ENCODE measurements around the gene CD276. TPM values are rescaled to one million over a fixed set of nuclear protein-coding genes. Genes with fewer than 3 reads are reported as not detected.
"Not testable (repeated sequence)": the region's sequence is repeated elsewhere in the genome, so short reads cannot be mapped to it uniquely, and the experiment has no call there.

The CD276 gene
- total RNA-seq, 5 donors from 2014 or later (not counting 1 experiment from before 2014, with no cell fraction given): 0.66 to 0.76 (median 0.76) TPM; not detected in 2

DNA sequence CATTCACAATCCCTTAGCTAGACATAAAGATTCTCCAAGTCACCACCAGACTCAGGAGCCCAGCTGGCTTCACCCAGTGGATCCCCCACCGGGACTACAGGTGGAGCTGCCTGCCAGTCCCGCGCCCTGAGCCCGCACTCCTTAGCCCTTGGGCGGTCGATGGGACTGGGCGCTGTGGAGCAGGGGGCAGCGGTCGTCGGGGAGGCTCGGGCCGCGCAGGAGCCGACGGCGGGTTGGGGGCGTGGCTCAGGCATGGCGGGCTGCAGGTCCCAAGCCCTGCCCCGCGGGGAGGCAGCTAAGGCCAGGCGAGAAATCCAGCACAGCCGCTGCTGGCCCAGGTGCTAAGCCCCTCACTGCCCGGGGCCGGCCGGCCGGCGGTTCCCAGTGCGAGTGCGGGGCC, 47.9 kb downstream of the CD276 start:
- H3K4me3 ChIP-seq (ENCODE audit: control insufficient read depth in 1 of 2, extremely low read depth in 1 of 2, low read length in 1 of 2); H3K9me3 ChIP-seq; H3K36me3 Mint-ChIP-seq; H3K4me1 ChIP-seq (ENCODE audit: control insufficient read depth in 1 of 2, extremely low read depth in 1 of 2, insufficient read depth in 2 of 2, low read length in 2 of 2); H3K9me3 Mint-ChIP-seq; ATAC-seq (replicated peaks in 1 of 4); H3K27ac Mint-ChIP-seq; POLR2A ChIA-PET; H3K4me3 Mint-ChIP-seq; H3K36me3 ChIP-seq (ENCODE audit: control insufficient read depth in 2 of 2, extremely low read depth in 1 of 2, insufficient read depth in 1 of 2, low read length in 1 of 2); CTCF ChIA-PET; H3K4me1 Mint-ChIP-seq; DNase-seq; H3K27ac ChIP-seq (ENCODE audit: low read length): not testable (repeated sequence)
- 94% methylated on average over 20 of the region's 29 CpGs for WGBS (ENCODE audit: insufficient coverage)
- H3K27me3 ChIP-seq (replicated peaks in 1 of 2; ENCODE audit: control insufficient read depth in 2 of 2, extremely low read depth in 1 of 2, insufficient read depth in 2 of 2, low read length in 1 of 2): peaks cover 0 to 31% of the 10 kb centered on the region in 2 experiments
- peaks cover 10 to 12% of the 10 kb centered on the region in 2 donors for H3K27me3 Mint-ChIP-seq

DNA sequence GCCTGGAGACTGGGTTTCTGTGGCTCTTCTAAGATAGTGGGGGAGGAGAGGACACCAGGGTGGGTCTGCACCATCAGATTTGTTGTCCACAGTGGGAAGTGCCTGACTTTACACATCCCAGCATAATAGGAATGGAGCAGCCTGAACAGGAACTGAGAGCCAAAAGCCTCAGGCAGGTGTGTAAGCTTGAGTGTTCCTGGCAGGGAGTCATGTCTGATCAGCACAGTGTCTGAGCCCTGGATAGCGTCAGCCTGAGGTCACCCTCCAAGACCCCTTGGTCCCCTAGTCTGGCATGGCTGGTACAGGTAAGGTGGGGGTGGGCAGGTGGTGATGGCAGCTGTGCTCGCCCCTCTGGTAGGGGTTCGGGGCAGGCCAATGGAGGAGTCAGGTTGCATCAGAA, 48.7 kb downstream of the CD276 start:
- H3K27ac ChIP-seq (ENCODE audit: low read length): no peak overlapping the region
- H3K4me3 ChIP-seq (ENCODE audit: control insufficient read depth in 1 of 2, extremely low read depth in 1 of 2, low read length in 1 of 2): no peak overlapping the region
- no peak for ATAC-seq (replicated peaks in 1 of 4)
- no peaks in the 10 kb centered on the region for H3K36me3 Mint-ChIP-seq
- WGBS (ENCODE audit: insufficient coverage): 75% methylated on average over 1 of the region's 3 CpGs
- no peaks in the 10 kb centered on the region for H3K9me3 ChIP-seq
- no peaks in the 10 kb centered on the region for H3K4me1 ChIP-seq (ENCODE audit: control insufficient read depth in 1 of 2, extremely low read depth in 1 of 2, insufficient read depth in 2 of 2, low read length in 2 of 2)
- H3K36me3 ChIP-seq (ENCODE audit: control insufficient read depth in 2 of 2, extremely low read depth in 1 of 2, insufficient read depth in 1 of 2, low read length in 1 of 2): no peaks in the 10 kb centered on the region
- peaks cover 10 to 12% of the 10 kb centered on the region in 2 donors for H3K27me3 Mint-ChIP-seq
- no peaks in the 10 kb centered on the region for H3K9me3 Mint-ChIP-seq
- no peak overlapping the region for H3K4me3 Mint-ChIP-seq
- ChIA-PET POLR2A (interaction anchor here in 1 of 2 donors (0.6 kb wide), 1 partner anchor 1115 kb away, joined by 4 read pairs; no protein-coding TSS in a partner anchor), CTCF (no interaction called here)
- no peaks in the 10 kb centered on the region for H3K4me1 Mint-ChIP-seq
- DNase-seq: no peak
- H3K27me3 ChIP-seq (replicated peaks in 1 of 2; ENCODE audit: control insufficient read depth in 2 of 2, extremely low read depth in 1 of 2, insufficient read depth in 2 of 2, low read length in 1 of 2): peaks cover 0 to 36% of the 10 kb centered on the region in 2 experiments
- no peak overlapping the region for H3K27ac Mint-ChIP-seq

DNA sequence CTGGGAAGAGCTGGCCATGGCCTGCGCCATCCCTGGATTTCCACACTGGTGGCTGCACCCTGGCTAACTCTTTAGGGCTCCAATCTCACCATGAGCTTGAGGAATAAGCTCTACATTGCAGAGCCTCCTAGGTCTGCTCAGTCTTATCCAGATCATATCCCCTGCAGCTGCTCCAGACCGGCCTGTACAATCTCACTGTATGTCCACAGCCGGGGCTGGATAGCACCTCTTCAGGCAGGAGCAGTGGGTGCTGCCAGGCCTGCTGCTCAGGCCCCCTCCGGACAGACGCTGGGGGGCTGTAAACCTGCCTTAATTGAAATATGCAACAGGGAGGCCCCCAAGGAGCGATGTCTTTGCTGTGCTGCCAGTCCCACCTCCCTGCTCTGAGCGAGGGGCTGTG, 53.4 kb downstream of the CD276 start:
- Histone ChIP-seq H3K4me3 (ENCODE audit: control insufficient read depth in 1 of 2, extremely low read depth in 1 of 2, low read length in 1 of 2) (no peak overlapping the region), H3K27ac (ENCODE audit: low read length) (no peak overlapping the region), H3K4me1 (ENCODE audit: control insufficient read depth in 1 of 2, extremely low read depth in 1 of 2, insufficient read depth in 2 of 2, low read length in 2 of 2) (no peaks in the 10 kb centered on the region), H3K27me3 (replicated peaks in 1 of 2; ENCODE audit: control insufficient read depth in 2 of 2, extremely low read depth in 1 of 2, insufficient read depth in 2 of 2, low read length in 1 of 2) (peaks cover 0 to 48% of the 10 kb centered on the region in 2 experiments), H3K36me3 (ENCODE audit: control insufficient read depth in 2 of 2, extremely low read depth in 1 of 2, insufficient read depth in 1 of 2, low read length in 1 of 2) (no peaks in the 10 kb centered on the region), H3K9me3 (no peaks in the 10 kb centered on the region)
- Mint-ChIP-seq H3K4me1 (no peaks in the 10 kb centered on the region), H3K9me3 (no peaks in the 10 kb centered on the region), H3K36me3 (no peaks in the 10 kb centered on the region), H3K27ac (no peak overlapping the region), H3K27me3 (peaks cover 14 to 17% of the 10 kb centered on the region in 2 donors), H3K4me3 (no peak overlapping the region)
- 84% methylated on average over 6 of the region's 7 CpGs for WGBS (ENCODE audit: insufficient coverage)
- ATAC-seq (replicated peaks in 1 of 4): no peak
- POLR2A ChIA-PET: no interaction called here
- no peak for DNase-seq
- CTCF ChIA-PET: no interaction called here

DNA sequence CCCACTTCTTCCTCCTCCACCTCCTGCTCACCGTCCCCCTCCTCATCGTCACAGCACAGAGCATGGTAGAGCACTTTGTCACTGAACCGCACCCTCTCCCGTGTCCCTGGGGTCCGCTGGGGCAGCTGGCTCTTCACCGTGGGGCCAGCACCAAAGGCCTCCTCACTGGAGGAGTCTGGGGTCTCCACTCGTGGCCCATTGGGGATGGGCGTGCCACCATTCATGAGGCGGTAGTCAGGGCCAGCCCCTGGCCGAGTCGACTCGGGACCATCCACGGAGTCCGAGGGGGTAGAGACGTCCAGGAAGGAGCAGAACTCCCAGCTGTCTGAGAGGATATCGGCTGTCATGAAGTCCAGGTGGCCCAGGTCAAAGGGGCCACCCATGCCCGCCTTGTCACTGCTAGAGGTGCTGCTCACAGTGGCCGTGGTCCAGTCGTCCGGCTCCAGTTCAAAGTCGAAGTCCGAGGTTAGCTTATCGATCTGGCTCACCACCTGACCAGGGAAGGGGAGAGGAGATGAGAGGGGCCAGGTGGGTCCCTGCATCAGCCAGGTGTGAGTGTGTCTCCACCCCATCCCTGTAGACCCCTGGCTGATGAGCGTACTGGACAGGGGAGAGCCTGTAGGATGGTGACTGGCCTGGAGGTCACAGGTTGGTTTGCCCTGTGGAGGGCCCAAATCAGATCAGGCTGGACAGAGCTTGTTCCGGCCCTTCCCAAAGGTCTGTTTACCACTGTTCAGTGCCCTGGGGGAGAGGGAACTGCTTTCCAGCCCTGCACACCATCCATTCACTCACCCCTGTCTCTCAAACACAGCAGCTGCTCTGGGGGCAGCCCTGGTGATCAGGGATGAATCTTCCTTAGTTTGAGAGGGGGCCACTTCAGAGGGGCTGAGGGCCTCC, 56.2 kb downstream of the CD276 start:
- no peaks in the 10 kb centered on the region for H3K36me3 Mint-ChIP-seq
- H3K4me3 Mint-ChIP-seq: no peak overlapping the region
- H3K27ac Mint-ChIP-seq: no peak overlapping the region
- H3K9me3 Mint-ChIP-seq: no peaks in the 10 kb centered on the region
- H3K4me3 ChIP-seq (ENCODE audit: control insufficient read depth in 1 of 2, extremely low read depth in 1 of 2, low read length in 1 of 2): no peak overlapping the region
- ATAC-seq (replicated peaks in 1 of 4) (no peak), DNase-seq (no peak)
- 87% methylated on average over 23 of the region's 25 CpGs for WGBS (ENCODE audit: insufficient coverage)
- no peak overlapping the region for H3K27ac ChIP-seq (ENCODE audit: low read length)
- no peaks in the 10 kb centered on the region for H3K9me3 ChIP-seq
- CTCF ChIA-PET: no interaction called here
- H3K4me1 ChIP-seq (ENCODE audit: control insufficient read depth in 1 of 2, extremely low read depth in 1 of 2, insufficient read depth in 2 of 2, low read length in 2 of 2): no peaks in the 10 kb centered on the region
- no peaks in the 10 kb centered on the region for H3K36me3 ChIP-seq (ENCODE audit: control insufficient read depth in 2 of 2, extremely low read depth in 1 of 2, insufficient read depth in 1 of 2, low read length in 1 of 2)
- H3K27me3 Mint-ChIP-seq: peaks cover 14 to 19% of the 10 kb centered on the region in 2 donors
- POLR2A ChIA-PET: no interaction called here
- H3K4me1 Mint-ChIP-seq: no peaks in the 10 kb centered on the region
- peaks cover 0 to 49% of the 10 kb centered on the region in 2 experiments for H3K27me3 ChIP-seq (replicated peaks in 1 of 2; ENCODE audit: control insufficient read depth in 2 of 2, extremely low read depth in 1 of 2, insufficient read depth in 2 of 2, low read length in 1 of 2)

DNA sequence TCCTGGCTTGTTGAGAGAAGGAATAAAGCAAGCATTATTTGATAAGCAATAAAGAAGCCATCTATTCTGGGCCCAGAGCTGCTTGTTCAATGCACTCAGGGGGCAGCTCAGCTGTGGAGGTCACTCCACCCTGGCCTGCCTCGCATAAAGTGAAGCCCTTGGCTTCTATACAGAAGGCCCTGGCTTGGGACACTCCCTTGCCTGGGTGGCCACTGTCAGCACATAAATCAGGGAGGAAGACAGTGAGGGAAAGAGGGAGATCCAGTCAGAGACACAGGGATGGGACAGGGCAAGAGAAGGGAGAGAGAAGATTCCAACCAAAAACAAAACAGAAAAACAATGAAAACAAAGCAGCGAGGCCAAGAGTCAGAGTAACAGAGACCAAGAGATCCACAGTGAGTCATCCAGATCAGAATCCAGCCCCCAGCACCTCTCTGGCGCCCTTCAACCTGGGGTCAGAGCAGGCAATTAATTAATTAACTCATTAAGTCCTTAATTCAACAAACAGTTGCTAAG, 57.2 kb downstream of the CD276 start:
- CTCF ChIA-PET: no interaction called here

DNA sequence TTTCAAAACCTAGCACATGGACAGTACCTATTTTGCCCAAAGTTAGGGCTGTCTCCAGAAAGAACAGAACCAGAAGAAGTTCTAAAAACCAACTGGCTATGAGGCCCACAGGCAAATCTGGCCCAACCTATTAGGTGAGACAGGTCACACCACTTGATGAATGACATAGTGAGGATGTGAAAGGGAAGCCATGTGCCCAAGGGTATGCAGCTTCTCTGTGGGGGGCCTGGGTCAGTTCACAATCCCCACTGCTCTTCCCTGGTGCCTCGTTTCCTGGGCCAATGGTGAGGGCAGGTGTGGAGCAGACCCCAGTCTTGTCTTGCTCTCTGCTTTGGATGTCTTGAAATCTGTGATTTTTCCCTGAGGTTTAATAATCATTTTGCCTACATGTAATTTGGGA, 60.1 kb downstream of the CD276 start:
- Mint-ChIP-seq H3K27ac (no peak overlapping the region), H3K27me3 (peaks cover 30 to 39% of the 10 kb centered on the region in 2 donors), H3K4me3 (no peak overlapping the region), H3K36me3 (no peaks in the 10 kb centered on the region), H3K9me3 (no peaks in the 10 kb centered on the region), H3K4me1 (no peaks in the 10 kb centered on the region)
- Histone ChIP-seq H3K27me3 (replicated peaks in 1 of 2; ENCODE audit: control insufficient read depth in 2 of 2, extremely low read depth in 1 of 2, insufficient read depth in 2 of 2, low read length in 1 of 2) (peaks cover 0 to 45% of the 10 kb centered on the region in 2 experiments), H3K4me3 (ENCODE audit: control insufficient read depth in 1 of 2, extremely low read depth in 1 of 2, low read length in 1 of 2) (no peak overlapping the region), H3K9me3 (no peaks in the 10 kb centered on the region), H3K4me1 (ENCODE audit: control insufficient read depth in 1 of 2, extremely low read depth in 1 of 2, insufficient read depth in 2 of 2, low read length in 2 of 2) (no peaks in the 10 kb centered on the region), H3K27ac (ENCODE audit: low read length) (no peak overlapping the region), H3K36me3 (ENCODE audit: control insufficient read depth in 2 of 2, extremely low read depth in 1 of 2, insufficient read depth in 1 of 2, low read length in 1 of 2) (no peaks in the 10 kb centered on the region)
- ChIA-PET POLR2A (no interaction called here), CTCF (no interaction called here)
- ATAC-seq (replicated peaks in 1 of 4) (no peak), DNase-seq (no peak)
- no CpG with 5 or more reads among the region's 1 CpG for WGBS (ENCODE audit: insufficient coverage)

More for the DNA sequence above, 57.2 kb downstream of the CD276 start:
- H3K36me3 Mint-ChIP-seq: no peaks in the 10 kb centered on the region
- peaks cover 10 to 21% of the 10 kb centered on the region in 2 donors for H3K27me3 Mint-ChIP-seq
- 44% methylated on average over 2 of the region's 3 CpGs for WGBS (ENCODE audit: insufficient coverage)
- DNase-seq (no peak), ATAC-seq (replicated peaks in 1 of 4) (no peak)
- no peaks in the 10 kb centered on the region for H3K36me3 ChIP-seq (ENCODE audit: control insufficient read depth in 2 of 2, extremely low read depth in 1 of 2, insufficient read depth in 1 of 2, low read length in 1 of 2)
- POLR2A ChIA-PET: no interaction called here
- no peak overlapping the region for H3K4me3 ChIP-seq (ENCODE audit: control insufficient read depth in 1 of 2, extremely low read depth in 1 of 2, low read length in 1 of 2)
- H3K4me1 ChIP-seq (ENCODE audit: control insufficient read depth in 1 of 2, extremely low read depth in 1 of 2, insufficient read depth in 2 of 2, low read length in 2 of 2): no peaks in the 10 kb centered on the region
- no peak overlapping the region for H3K27ac ChIP-seq (ENCODE audit: low read length)
- no peaks in the 10 kb centered on the region for H3K4me1 Mint-ChIP-seq
- peaks cover 0 to 45% of the 10 kb centered on the region in 2 experiments for H3K27me3 ChIP-seq (replicated peaks in 1 of 2; ENCODE audit: control insufficient read depth in 2 of 2, extremely low read depth in 1 of 2, insufficient read depth in 2 of 2, low read length in 1 of 2)
- no peaks in the 10 kb centered on the region for H3K9me3 Mint-ChIP-seq
- no peak overlapping the region for H3K27ac Mint-ChIP-seq
- H3K9me3 ChIP-seq: no peaks in the 10 kb centered on the region
- no peak overlapping the region for H3K4me3 Mint-ChIP-seq

All from T-cell (primary cell).